H9 (cell line): Measurements from ENCODE around the gene RASA3. TPM values are rescaled to one million over a fixed set of nuclear protein-coding genes. Genes with fewer than 3 reads are reported as not detected.

Source experiments
- DNase-seq: peaks from one replicate; pipeline ENCODE4 v3.0.0-alpha.2; 2017
- H2AFZ ChIP-seq: one replicate; pipeline ENCODE4 v1.6.1; 2013; ENCODE audit warnings: mild to moderate bottlenecking, low read length, control low read depth, moderate library complexity
- H2AK5ac ChIP-seq: 2 replicates; pipeline ENCODE4 v1.6.1; 2013; ENCODE audit warnings: low read length, control low read depth, mixed read lengths; ENCODE audit not compliant: insufficient read length
- H2BK120ac ChIP-seq: one replicate; pipeline ENCODE4 v1.6.1; 2013; ENCODE audit warnings: low read depth, mild to moderate bottlenecking, low read length, control low read depth, inconsistent platforms; ENCODE audit not compliant: poor library complexity, severe bottlenecking
- H2BK12ac ChIP-seq: 2 replicates; pipeline ENCODE4 v1.6.1; 2013; ENCODE audit warnings: low read length, control low read depth, mixed read lengths, low read depth; ENCODE audit not compliant: insufficient read length
- H2BK15ac ChIP-seq: 2 replicates; pipeline ENCODE4 v1.6.1; 2013; ENCODE audit warnings: low read depth, low read length, control low read depth
- H2BK20ac ChIP-seq: one replicate; pipeline ENCODE4 v1.6.1; 2013; ENCODE audit warnings: low read depth, mild to moderate bottlenecking, low read length, control low read depth, inconsistent platforms; ENCODE audit not compliant: poor library complexity, severe bottlenecking
- H2BK5ac ChIP-seq: 2 replicates; pipeline ENCODE4 v1.6.1; 2013; ENCODE audit warnings: low read length, control low read depth, mixed read lengths; ENCODE audit not compliant: insufficient read length
- H3K14ac ChIP-seq: 2 replicates; pipeline ENCODE4 v1.6.1; 2013; ENCODE audit warnings: low read length, control low read depth; ENCODE audit not compliant: insufficient read depth
- H3K18ac ChIP-seq: 2 replicates; pipeline ENCODE4 v1.6.1; 2013; ENCODE audit warnings: low read depth, mild to moderate bottlenecking, mixed read lengths, low read length, control low read depth; ENCODE audit not compliant: insufficient read length
- H3K23ac ChIP-seq: 2 replicates; pipeline ENCODE4 v1.6.1; 2013; ENCODE audit warnings: low read length, control low read depth, mixed read lengths, low read depth; ENCODE audit not compliant: insufficient read length
- H3K23me2 ChIP-seq: 2 replicates; pipeline ENCODE4 v1.6.1; 2013; ENCODE audit warnings: low read depth, mild to moderate bottlenecking, mixed read lengths, low read length, control low read depth; ENCODE audit not compliant: insufficient read length, poor library complexity, severe bottlenecking
- H3K27ac ChIP-seq: 2 replicates; pipeline ENCODE4 v1.5.1; 2013; ENCODE audit warnings: low read length, control low read depth, mixed read lengths, low read depth; ENCODE audit not compliant: insufficient read length
- H3K27me3 ChIP-seq: 2 replicates; pipeline ENCODE4 v1.6.1; 2013; ENCODE audit warnings: low read length, control low read depth, inconsistent platforms; ENCODE audit not compliant: insufficient read depth
- H3K4ac ChIP-seq: 2 replicates; pipeline ENCODE4 v1.6.1; 2013; ENCODE audit warnings: low read depth, mild to moderate bottlenecking, control low read depth, inconsistent platforms, low read length, moderate library complexity
- H3K4me1 ChIP-seq: 2 replicates; pipeline ENCODE4 v1.6.1; 2013; ENCODE audit warnings: low read length, control low read depth, inconsistent platforms; ENCODE audit not compliant: insufficient read depth
- H3K4me2 ChIP-seq: 2 replicates; pipeline ENCODE4 v1.6.1; 2013; ENCODE audit warnings: low read length, control low read depth, mixed read lengths; ENCODE audit not compliant: insufficient read length, insufficient read depth
- H3K56ac ChIP-seq: 2 replicates; pipeline ENCODE4 v1.6.1; 2013; ENCODE audit warnings: low read depth, mild to moderate bottlenecking, mixed read lengths, low read length, control low read depth; ENCODE audit not compliant: insufficient read length
- H3K79me1 ChIP-seq: 2 replicates; pipeline ENCODE4 v1.6.1; 2013; ENCODE audit warnings: low read depth, mild to moderate bottlenecking, moderate library complexity, low read length, control low read depth, inconsistent platforms; ENCODE audit not compliant: insufficient read depth, poor library complexity, severe bottlenecking
- H3K79me2 ChIP-seq: 2 replicates; pipeline ENCODE4 v1.6.1; 2013; ENCODE audit warnings: low read length, control low read depth, inconsistent platforms; ENCODE audit not compliant: insufficient read depth
- H3K9ac ChIP-seq: 2 replicates; pipeline ENCODE4 v1.6.1; 2013; ENCODE audit warnings: low read length, control low read depth, mixed read lengths; ENCODE audit not compliant: insufficient read length; ENCODE audit errors: extremely low read depth
- H3K9me3 ChIP-seq: one replicate; pipeline ENCODE4 v1.6.1; 2013; ENCODE audit warnings: low read depth, low read length, inconsistent platforms; ENCODE audit not compliant: control insufficient read depth
- H3T11ph ChIP-seq: one replicate; pipeline ENCODE4 v1.6.1; 2013; ENCODE audit warnings: mild to moderate bottlenecking, low read length, control low read depth, inconsistent platforms
- H4K20me1 ChIP-seq: one replicate; pipeline ENCODE4 v1.6.1; 2013; ENCODE audit not compliant: control insufficient read depth, insufficient read length, insufficient read depth
- H4K5ac ChIP-seq: 2 replicates; pipeline ENCODE4 v1.6.1; 2013; ENCODE audit warnings: low read depth, mild to moderate bottlenecking, mixed read lengths, low read length, control low read depth; ENCODE audit not compliant: insufficient read length
- H4K8ac ChIP-seq: replicated peaks from 2 replicates; pipeline ENCODE4 v1.6.1; 2013; ENCODE audit warnings: low read length, control low read depth, mixed read lengths, low read depth; ENCODE audit not compliant: insufficient read length
- H4K91ac ChIP-seq: 2 replicates; pipeline ENCODE4 v1.6.1; 2013; ENCODE audit warnings: low read depth, mild to moderate bottlenecking, moderate library complexity, mixed read lengths, low read length, control low read depth; ENCODE audit not compliant: insufficient read length
- H3K27ac Mint-ChIP-seq, 3 experiments: 2 replicates in 2 of 3; 3 replicates in 1 of 3; pipeline ENCODE4 v1.8.0; 2020 to 2021; ENCODE audit warnings: mixed read lengths in 3 of 3, mild to moderate bottlenecking in 1 of 3, moderate library complexity in 1 of 3
- H3K27me3 Mint-ChIP-seq: 2 replicates; pipeline ENCODE4 v1.8.0; 2021; ENCODE audit warnings: low read depth, mild to moderate bottlenecking, moderate library complexity, mixed read lengths
- H3K36me3 Mint-ChIP-seq, 3 experiments: 2 replicates in 2 of 3; 3 replicates in 1 of 3; pipeline ENCODE4 v1.8.0; 2020 to 2021; ENCODE audit warnings: low read depth in 3 of 3, mixed read lengths in 3 of 3; ENCODE audit not compliant: insufficient read depth in 1 of 3
- H3K4me1 Mint-ChIP-seq, 2 experiments: 2 replicates each; pipeline ENCODE4 v1.8.0; 2020; ENCODE audit warnings: mixed read lengths in 2 of 2
- H3K4me3 Mint-ChIP-seq, 2 experiments: 2 replicates in 1 of 2; 3 replicates in 1 of 2; pipeline ENCODE4 v1.8.0; 2020 to 2021; ENCODE audit warnings: mild to moderate bottlenecking in 2 of 2, mixed read lengths in 2 of 2, moderate library complexity in 1 of 2
- H3K9me3 Mint-ChIP-seq, 2 experiments: 2 replicates in 1 of 2; 3 replicates in 1 of 2; pipeline ENCODE4 v1.8.0; 2020; ENCODE audit warnings: mild to moderate bottlenecking in 2 of 2, mixed read lengths in 2 of 2, moderate library complexity in 1 of 2
- WGBS: extraction: QIAGEN DNeasy Blood & Tissue Kit; methylation state at CpG from one replicate; pipeline ENCODE4 v1.1.7; 2013; ENCODE audit warnings: missing lambda C conversion rate, low lambda C conversion rate, mixed read lengths; ENCODE audit not compliant: insufficient read length; ENCODE audit errors: extremely low coverage; 5-methylcytosine and 5-hydroxymethylcytosine counted together
- total RNA-seq: library from RNA; stranded (reverse); gene quantifications from 2 replicates; pipeline ENCODE4 v1.2.1, GENCODE V29; 2021
- TF ChIP-seq, protein P1 (sequence below): fragments of 200-600 bp; sonication (generic); conservative IDR thresholded peaks from 3 replicates; pipeline ENCODE4 v1.8.0; 2021; ENCODE audit warnings: antibody characterized with exemption, mild to moderate bottlenecking

Gene RASA3
- total RNA-seq, 1 experiment from 2014 or later: 12.3 TPM

DNA sequence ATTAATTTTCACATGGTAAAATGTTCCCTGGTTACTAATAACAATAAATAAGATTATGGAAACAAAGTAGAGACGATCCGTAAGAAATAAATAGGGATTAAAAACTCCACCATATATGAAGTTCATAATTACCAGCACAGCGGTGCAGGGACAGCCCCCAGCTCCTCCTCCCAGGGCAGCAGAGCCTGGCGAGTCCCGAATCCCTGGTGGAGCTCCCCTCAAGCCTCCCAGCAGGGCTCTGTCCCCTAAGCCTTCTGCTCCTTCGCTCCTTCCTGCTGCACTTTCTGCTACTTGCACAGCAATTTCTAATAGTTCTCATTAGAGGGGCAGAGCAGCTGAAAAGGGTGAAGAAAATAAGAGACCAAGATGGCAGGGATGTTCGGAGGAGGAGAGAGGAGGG is 43.6 kb downstream of the RASA3 start:
- Histone ChIP-seq H3K18ac (no peak overlapping the region), H3K27me3 (no peaks in the 10 kb centered on the region), H2BK12ac (no peak overlapping the region), H2AFZ (no peak overlapping the region), H2BK15ac (no peak overlapping the region), H3K79me2 (no peaks in the 10 kb centered on the region; the same call in 1 of the 2 replicates), H4K5ac (no peak overlapping the region), H3T11ph (no peak overlapping the region), H3K23ac (no peak overlapping the region), H2BK120ac (no peak overlapping the region), H3K79me1 (no peaks in the 10 kb centered on the region), H2BK5ac (no peak overlapping the region), H3K14ac (no peak overlapping the region), H3K27ac (no peak overlapping the region), H2BK20ac (no peak overlapping the region), H3K4ac (no peak overlapping the region), H3K23me2 (no peaks in the 10 kb centered on the region), H3K4me2 (peak overlapping the region; percentile 43), H4K8ac (no peak overlapping the region), H4K20me1 (peaks cover 6% of the 10 kb centered on the region), H3K9ac (no peak overlapping the region), H4K91ac (no peak overlapping the region), H2AK5ac (no peak overlapping the region), H3K4me1 (no peaks in the 10 kb centered on the region; the same call in 1 of the 2 replicates), H3K9me3 (no peaks in the 10 kb centered on the region), H3K56ac (no peak overlapping the region)
- H3K4me1 Mint-ChIP-seq: peaks cover 17 to 33% of the 10 kb centered on the region in 2 experiments
- no peak overlapping the region for H3K27ac Mint-ChIP-seq
- H3K9me3 Mint-ChIP-seq: peaks cover 25 to 28% of the 10 kb centered on the region in 2 experiments
- DNase-seq: no peak
- H3K4me3 Mint-ChIP-seq: no peak overlapping the region
- no peaks in the 10 kb centered on the region for H3K27me3 Mint-ChIP-seq
- no CpG with 5 or more reads among the region's 7 CpGs for WGBS
- TF ChIP-seq, protein P1, sequence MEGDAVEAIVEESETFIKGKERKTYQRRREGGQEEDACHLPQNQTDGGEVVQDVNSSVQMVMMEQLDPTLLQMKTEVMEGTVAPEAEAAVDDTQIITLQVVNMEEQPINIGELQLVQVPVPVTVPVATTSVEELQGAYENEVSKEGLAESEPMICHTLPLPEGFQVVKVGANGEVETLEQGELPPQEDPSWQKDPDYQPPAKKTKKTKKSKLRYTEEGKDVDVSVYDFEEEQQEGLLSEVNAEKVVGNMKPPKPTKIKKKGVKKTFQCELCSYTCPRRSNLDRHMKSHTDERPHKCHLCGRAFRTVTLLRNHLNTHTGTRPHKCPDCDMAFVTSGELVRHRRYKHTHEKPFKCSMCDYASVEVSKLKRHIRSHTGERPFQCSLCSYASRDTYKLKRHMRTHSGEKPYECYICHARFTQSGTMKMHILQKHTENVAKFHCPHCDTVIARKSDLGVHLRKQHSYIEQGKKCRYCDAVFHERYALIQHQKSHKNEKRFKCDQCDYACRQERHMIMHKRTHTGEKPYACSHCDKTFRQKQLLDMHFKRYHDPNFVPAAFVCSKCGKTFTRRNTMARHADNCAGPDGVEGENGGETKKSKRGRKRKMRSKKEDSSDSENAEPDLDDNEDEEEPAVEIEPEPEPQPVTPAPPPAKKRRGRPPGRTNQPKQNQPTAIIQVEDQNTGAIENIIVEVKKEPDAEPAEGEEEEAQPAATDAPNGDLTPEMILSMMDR: no peak
- peaks cover 5 to 35% (median 13%) of the 10 kb centered on the region in 3 experiments; a peak in 5 of 7 replicates for H3K36me3 Mint-ChIP-seq
